Activated naive CD4-positive, alpha-beta T cell treated with anti-CD3 and anti-CD28 coated beads, Interleukin-2, amount 50 U/mL, for 16 hours (primary cell): ENCODE results near the gene CRP.
"Not testable (repeated sequence)": the region's sequence is repeated elsewhere in the genome, so short reads cannot be mapped to it uniquely, and the experiment has no call there.

Experiments used
- DNase-seq: peaks from one replicate; pipeline ENCODE4 v3.0.0-alpha.2; 2020

Gene CRP, protein sequence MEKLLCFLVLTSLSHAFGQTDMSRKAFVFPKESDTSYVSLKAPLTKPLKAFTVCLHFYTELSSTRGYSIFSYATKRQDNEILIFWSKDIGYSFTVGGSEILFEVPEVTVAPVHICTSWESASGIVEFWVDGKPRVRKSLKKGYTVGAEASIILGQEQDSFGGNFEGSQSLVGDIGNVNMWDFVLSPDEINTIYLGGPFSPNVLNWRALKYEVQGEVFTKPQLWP

DNA sequence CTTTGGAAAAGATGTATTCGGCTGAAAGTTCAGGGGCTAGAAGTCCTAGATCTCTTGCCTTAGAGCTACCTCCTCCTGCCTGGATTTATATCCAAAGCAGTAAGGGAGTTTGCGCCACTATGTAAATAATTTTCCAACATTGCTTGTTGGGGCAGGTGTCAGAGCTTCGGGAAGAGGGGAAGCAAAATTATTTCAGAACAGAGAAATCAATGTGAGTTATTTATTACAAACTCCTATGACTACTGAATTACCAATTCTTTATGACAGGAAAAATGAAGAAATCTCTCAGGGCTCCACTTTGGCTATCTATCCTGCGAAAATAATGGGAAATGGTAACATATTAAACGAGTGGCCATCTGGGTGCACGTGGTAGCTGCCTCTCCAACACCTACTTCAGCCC is at the start of gene CRP:
TSS of gene CRP (minus strand) at position 61 of the 400 bp plus-strand sequence. CDS start 104 bp downstream, outside the sequence.
- no peak for DNase-seq

DNA sequence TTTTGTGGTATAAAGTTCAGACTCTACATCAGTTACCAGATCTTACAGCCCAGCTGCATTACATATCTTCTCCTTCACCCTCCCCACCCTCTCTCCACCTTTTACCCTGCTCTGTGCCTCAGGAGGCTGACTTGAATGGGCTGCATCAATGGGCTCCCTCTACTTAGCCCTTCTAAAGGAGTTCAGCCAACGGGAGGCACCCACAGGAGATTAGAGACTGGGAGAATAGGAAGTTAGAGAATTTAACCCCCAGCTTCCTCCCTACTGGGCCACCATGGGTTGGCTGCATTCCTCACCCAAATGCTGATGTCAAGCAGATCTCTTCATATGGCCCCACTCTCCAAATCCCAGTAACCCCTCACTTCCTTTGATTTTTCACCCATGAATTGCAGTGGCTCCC is 49.3 kb upstream of the CRP start:
- no peak for DNase-seq

- DNase-seq = no peak
Measured at GRCh38 chr1:159756397-159756796, 42.0 kb upstream of the CRP start.

GRCh38 chr1:159755451-159756007 is 41.1 kb upstream of the CRP start:
- no peak for DNase-seq

- no peak for DNase-seq
Measured at GRCh38 chr1:159753386-159753785, 39.0 kb upstream of the CRP start.

DNA sequence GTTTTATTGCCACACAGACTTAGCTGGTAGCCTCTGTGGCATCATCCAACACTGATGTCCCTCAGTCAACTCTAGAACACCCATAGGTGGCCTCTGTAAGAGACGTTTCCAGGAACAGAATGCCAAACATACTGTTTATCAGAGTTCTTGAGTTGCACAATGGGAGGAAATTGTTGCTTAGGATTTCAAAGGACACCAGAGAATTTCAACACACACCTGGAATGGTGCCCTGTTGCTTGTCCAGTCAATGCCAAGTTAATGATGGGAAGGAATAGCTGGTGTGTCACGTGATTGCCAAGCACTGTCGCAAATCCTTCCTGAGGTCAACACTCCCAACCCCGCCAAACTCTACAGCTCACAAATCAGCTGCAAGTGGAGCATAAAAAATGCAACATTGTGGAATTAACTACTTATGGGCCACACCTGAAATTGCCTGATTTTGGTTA is 37.8 kb upstream of the CRP start:
- DNase-seq = no peak

- DNase-seq = no peak
Measured at GRCh38 chr1:159751031-159751430, 36.6 kb upstream of the CRP start.

DNA sequence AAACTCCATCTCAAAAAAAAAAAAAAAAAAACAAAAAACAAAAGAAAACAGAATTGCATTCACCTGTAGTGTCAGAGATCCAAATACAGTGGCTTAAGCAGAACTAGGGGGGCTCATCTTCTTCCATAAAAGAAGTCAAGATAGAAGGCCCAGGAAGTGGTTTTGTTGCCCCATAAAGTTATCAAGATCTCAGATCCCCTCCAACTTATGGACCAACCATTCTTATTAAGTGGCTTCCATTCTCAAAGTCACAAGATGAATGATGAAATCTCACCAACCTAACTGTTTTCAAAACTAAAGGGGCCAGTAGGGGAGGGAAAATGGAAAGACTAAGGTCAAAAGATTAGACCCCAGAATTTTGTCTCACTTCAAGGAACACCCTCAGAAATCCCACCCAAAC is 36.2 kb upstream of the CRP start:
- no peak for DNase-seq

GRCh38 chr1:159749630-159750029 is 35.2 kb upstream of the CRP start:
- DNase-seq = no peak

DNA sequence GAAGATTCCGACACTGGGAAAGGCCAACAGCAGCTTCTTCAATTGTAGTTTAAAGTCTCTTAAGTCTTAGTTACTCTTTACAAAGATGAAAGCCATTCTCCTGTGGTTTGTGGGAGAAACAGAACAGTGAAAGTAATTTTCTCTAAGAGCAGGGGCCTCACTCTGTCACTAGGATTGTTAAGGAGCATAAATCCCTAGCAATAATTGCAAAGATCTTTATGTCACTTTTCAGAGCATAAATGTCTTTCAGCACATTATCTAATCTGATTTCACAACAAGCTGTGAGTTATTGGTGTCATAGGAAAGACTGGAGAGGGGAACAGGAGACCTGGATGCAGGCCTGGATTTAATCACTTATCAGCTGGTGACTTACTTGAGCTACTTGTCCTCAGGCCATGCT is 34.0 kb upstream of the CRP start:
- no peak for DNase-seq

- no peak for DNase-seq
Measured at GRCh38 chr1:159746666-159747065, 32.3 kb upstream of the CRP start.

DNA sequence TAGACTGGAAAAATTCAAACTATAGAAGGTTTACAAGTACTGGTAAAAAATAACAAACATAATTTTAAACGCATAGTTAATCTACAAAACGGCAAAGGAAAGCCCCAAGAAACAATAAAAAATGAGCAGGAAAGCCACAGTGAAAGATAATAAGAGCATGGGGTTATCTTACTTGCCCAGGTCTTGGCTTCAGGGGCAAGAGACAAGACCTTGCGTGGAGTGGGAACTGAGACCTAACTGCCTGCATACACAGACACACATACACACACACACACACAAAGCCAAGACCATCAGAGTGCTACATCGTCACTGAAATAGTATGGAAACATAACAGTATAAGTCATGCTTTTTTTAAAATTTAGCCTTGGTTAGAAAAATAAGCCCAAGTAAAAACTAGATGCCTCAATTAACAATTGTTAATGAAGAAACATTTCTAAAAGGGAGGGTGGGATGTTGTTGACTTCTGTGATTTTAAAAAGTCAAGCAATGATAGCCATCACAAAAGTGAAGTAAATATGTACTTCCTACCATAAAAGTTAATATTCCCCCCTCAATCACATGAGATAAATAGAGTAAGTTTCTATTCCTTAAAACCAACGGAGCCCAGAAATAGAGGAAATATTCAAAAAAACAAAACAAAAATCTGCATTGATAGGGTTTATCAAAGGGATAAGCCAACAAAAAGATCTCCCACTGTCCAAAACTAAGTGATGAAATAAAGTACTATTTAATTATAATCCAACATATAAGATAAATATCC is 29.4 kb upstream of the CRP start:
- DNase-seq = no peak

GRCh38 chr1:159737238-159737916 is 23.0 kb upstream of the CRP start:
- no peak for DNase-seq

- DNase-seq = not testable (repeated sequence)
Measured at GRCh38 chr1:159723188-159723587, 8.8 kb upstream of the CRP start.

DNA sequence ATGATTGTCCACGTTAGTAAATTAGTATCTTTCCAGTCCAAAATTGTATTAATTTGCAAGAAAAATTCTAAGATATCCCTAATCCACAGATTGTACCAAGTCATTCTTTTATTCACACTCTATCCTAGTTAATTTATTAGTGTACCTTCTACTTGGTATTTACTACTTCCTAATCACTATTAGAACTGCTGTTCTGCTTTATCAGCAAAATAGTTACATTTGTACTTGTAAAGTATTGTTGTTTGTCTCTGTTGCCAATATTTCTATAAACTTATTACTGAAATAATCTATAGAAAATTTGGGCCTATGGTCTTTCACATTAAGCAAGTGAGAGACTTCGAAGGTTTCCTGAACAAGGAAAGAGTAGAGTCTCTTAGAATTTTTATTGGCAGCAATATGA is 5.6 kb upstream of the CRP start:
- DNase-seq = no peak

- no peak for DNase-seq
Measured at GRCh38 chr1:159715855-159716254, 1.5 kb upstream of the CRP start.

GRCh38 chr1:159712080-159712479 is 2.3 kb downstream of the CRP start:
- no peak for DNase-seq

DNA sequence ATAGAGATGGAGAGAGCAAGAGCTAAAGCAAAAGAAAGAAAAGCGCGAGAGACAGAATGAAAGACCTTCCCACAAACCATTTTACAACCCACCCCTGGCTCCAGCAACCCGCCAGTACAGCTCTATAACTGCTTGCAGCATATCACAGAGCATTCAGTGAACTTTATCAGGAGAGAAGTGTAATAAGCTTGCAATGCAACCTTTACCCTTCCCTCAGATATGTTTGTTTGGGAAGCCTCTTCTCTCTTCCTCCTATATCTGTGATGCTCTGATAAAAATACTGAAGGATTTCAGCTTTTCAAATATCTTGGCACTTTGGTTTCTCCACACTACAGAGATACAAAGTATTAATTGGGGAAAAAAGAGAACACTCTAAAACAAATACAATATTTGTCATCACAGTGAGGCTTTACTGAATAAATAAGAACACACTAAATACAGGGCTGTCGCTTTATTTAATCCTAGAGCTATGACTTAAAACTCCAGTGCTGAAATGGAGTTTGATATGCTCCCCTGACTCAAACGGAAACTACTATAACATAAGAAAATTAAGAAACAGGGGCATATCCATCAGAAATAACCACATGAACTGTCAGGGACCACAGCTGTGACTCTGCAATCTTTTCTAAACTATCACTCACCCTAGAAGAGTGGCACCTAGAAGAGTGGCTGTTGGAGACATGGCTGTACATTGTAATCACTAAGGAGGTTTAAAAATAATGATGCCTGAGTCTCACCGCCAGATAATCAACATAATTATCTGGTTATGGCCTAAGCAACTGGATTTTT is 6.7 kb downstream of the CRP start:
- DNase-seq = no peak

DNA sequence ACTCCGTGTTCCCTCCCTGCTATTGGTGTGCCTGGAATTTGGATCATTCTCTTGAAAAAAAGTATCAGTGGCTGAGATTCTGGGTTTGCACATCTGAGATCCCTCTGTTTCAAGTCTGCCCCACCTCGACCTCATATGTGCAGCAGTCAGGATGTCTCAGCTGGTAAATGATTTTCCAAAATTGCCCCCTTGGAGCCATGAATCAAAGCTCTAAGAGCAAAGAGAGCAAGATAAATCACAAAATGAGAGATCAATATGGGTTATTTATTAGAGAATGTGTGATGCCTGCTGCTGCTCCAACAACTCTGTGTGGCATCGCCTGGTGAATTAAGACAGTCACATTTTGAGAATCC is 8.5 kb downstream of the CRP start:
- DNase-seq = no peak

- no peak for DNase-seq
Measured at GRCh38 chr1:159705251-159705903, 9.0 kb downstream of the CRP start.

DNA sequence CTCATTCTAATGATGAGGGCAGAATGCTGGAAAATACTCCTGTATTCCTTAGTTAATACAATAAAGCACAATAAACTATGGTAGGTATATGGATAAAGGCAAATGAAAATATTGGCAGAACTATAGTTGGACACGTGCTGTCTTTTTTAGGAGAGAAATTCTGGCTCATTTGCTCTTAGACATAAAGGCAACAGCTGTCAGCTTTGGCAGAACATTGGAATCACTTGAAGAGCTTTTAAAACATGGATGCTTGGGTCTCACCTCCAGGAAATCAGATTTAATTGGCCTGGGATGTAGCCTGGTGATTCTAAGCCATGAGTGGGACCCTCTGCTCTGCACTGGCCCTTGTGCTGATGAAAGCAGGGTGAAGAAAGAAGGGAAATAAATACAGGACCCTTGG is 9.9 kb downstream of the CRP start:
- no peak for DNase-seq

DNA sequence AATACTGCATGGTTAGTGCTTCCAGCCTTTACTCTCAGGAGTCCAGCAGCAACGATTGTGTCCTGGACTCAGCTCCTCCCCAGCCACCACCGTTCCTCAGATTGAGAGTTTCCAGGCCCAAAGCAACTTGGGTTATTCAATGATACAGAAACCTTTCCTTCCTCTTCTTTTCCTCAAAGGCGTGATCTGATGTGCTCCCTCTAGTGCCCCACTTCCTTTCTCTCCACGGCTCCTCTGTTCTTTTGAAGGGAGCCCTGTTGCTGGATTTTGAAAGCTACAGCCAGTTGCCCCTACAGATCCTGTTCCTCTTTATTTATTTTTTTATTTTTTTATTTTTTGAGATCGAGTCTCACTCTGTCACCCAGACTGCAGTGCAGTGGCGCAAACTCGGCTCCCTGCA is 14.1 kb downstream of the CRP start:
- no peak for DNase-seq

DNA sequence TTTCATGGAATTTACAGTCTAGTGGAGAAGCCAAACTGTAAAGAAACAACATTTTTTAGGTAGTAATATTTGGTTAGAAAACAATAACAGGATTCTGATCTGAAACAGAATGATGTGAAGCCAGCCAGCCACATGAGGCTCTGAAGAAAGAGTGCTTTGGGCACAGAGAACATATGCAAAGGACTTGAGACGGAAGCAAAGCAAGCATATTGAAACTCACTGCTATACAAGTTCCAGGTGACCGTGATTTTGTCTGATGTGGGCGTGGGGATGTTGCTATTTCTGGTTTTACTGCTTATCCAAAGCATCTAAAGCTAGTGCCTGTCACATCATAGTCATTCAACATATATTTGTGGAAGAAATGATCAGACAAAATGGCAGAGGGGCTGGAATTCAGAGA is 14.7 kb downstream of the CRP start:
- no peak for DNase-seq
